ENCODE measurements around the gene PNPLA8. TPM values are rescaled to one million over a fixed set of nuclear protein-coding genes. Genes with fewer than 3 reads are reported as not detected.

PNPLA8 gene
- total and polyA plus RNA-seq, 4 experiments from 2014 or later, result 20.9 to 28.9 (median 28.4) TPM

GRCh38 chr7:108448584-108449505, 77.1 kb downstream of the PNPLA8 start:
- Mint-ChIP-seq H3K27ac (no peak overlapping the region), H3K4me3 (no peak overlapping the region), H3K36me3 (no peaks in the 10 kb centered on the region), H3K9me3 (no peaks in the 10 kb centered on the region), H3K27me3 (peaks cover 23 to 33% of the 10 kb centered on the region in 2 donors), H3K4me1 (no peaks in the 10 kb centered on the region)
- POLR2A ChIA-PET (ENCODE audit: partially characterized antibody), result no interaction called here
- no peak overlapping the region for H3K27ac ChIP-seq (ENCODE audit: low read depth, low read length)
- H3K9me3 ChIP-seq (ENCODE audit: control insufficient read depth in 1 of 2, low read length in 2 of 2), result no peaks in the 10 kb centered on the region
- no peaks in the 10 kb centered on the region for H3K4me1 ChIP-seq (ENCODE audit: insufficient read depth, low read length)
- H3K4me3 ChIP-seq (ENCODE audit: low read length in 2 of 2), result no peak overlapping the region
- intact Hi-C loops (cut with micrococcal nuclease), result no loop called here
- CTCF ChIA-PET (ENCODE audit: partially characterized antibody), result no interaction called here
- DNase-seq, result no peak
- peaks cover 5% of the 10 kb centered on the region for H3K27me3 ChIP-seq (ENCODE audit: insufficient read depth, low read length)
- no peaks in the 10 kb centered on the region for H3K36me3 ChIP-seq (ENCODE audit: insufficient read depth, low read length)

DNA sequence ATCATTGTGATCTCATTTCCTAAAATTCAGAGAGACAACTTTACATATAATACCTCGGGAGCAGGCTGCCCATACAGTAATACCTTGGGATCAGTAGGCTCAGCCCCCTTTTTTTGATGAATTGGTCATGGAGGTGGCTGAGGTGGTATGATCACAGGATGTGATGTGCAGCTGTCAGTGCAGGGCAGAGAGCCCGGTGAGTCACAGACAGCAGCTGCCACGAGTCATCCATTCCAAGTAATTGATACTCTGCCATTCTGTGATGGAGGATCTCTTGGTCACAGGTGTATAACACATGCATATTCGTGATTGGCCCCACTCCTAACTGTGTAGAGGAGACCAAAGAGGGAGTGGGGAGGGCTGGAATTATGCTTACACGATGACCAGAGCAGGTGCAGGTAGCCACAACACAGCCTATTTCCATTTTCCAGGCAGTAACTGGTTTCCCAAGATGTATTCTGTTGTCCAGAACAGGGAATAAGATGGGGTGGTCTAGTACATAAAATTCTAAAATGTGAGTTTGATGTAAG, 83.8 kb downstream of the PNPLA8 start:
- no peaks in the 10 kb centered on the region for H3K36me3 Mint-ChIP-seq
- no peaks in the 10 kb centered on the region for H3K4me1 Mint-ChIP-seq
- Histone ChIP-seq H3K4me3 (ENCODE audit: low read length in 2 of 2) (no peak overlapping the region), H3K4me1 (ENCODE audit: insufficient read depth, low read length) (no peaks in the 10 kb centered on the region), H3K36me3 (ENCODE audit: insufficient read depth, low read length) (no peaks in the 10 kb centered on the region), H3K27ac (ENCODE audit: low read depth, low read length) (no peak overlapping the region), H3K27me3 (ENCODE audit: insufficient read depth, low read length) (no peaks in the 10 kb centered on the region), H3K9me3 (ENCODE audit: control insufficient read depth in 1 of 2, low read length in 2 of 2) (no peaks in the 10 kb centered on the region)
- H3K4me3 Mint-ChIP-seq, result no peak overlapping the region
- H3K9me3 Mint-ChIP-seq, result no peaks in the 10 kb centered on the region
- peaks cover 9 to 10% of the 10 kb centered on the region in 2 donors for H3K27me3 Mint-ChIP-seq
- H3K27ac Mint-ChIP-seq, result no peak overlapping the region
- DNase-seq, result no peak
- intact Hi-C loops (cut with micrococcal nuclease), result no loop called here
- CTCF ChIA-PET (ENCODE audit: partially characterized antibody), result no interaction called here
- POLR2A ChIA-PET (ENCODE audit: partially characterized antibody), result no interaction called here

DNA sequence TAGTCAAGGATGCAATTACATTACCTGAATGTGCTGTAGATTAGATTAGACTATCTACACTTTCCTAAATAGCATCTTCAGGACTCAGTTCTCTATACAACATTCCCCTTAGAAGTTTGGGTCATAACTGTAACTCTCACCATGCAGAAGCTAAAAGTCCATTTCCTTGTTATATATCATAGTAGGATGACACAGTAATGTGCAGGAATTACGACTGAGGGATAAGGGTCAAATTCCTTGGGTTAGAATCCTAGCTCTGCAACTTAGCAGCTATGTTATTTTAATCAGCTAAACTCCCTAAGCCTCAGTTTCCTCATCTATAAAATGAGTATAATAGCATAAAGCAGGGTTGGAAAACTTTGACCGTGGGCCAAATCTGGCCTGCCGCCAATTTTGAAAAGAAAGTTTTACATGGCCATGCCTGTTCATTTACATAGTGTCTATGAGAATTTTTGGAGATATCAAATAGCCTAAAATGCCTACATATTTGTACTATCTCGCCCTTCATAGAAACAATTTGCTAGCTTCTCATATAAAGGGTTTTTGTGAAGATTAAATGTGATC, 84.5 kb downstream of the PNPLA8 start:
- no peak overlapping the region for H3K4me3 Mint-ChIP-seq
- no peaks in the 10 kb centered on the region for H3K36me3 Mint-ChIP-seq
- H3K27ac Mint-ChIP-seq, result no peak overlapping the region
- Histone ChIP-seq H3K27ac (ENCODE audit: low read depth, low read length) (no peak overlapping the region), H3K9me3 (ENCODE audit: control insufficient read depth in 1 of 2, low read length in 2 of 2) (no peaks in the 10 kb centered on the region), H3K4me3 (ENCODE audit: low read length in 2 of 2) (no peak overlapping the region), H3K36me3 (ENCODE audit: insufficient read depth, low read length) (no peaks in the 10 kb centered on the region), H3K27me3 (ENCODE audit: insufficient read depth, low read length) (no peaks in the 10 kb centered on the region), H3K4me1 (ENCODE audit: insufficient read depth, low read length) (no peaks in the 10 kb centered on the region)
- H3K4me1 Mint-ChIP-seq, result no peaks in the 10 kb centered on the region
- CTCF ChIA-PET (ENCODE audit: partially characterized antibody), result no interaction called here
- POLR2A ChIA-PET (ENCODE audit: partially characterized antibody), result no interaction called here
- no peaks in the 10 kb centered on the region for H3K9me3 Mint-ChIP-seq
- no peak for DNase-seq
- peaks cover 9% of the 10 kb centered on the region in 2 donors for H3K27me3 Mint-ChIP-seq
- intact Hi-C loops (cut with micrococcal nuclease), result no loop called here

DNA sequence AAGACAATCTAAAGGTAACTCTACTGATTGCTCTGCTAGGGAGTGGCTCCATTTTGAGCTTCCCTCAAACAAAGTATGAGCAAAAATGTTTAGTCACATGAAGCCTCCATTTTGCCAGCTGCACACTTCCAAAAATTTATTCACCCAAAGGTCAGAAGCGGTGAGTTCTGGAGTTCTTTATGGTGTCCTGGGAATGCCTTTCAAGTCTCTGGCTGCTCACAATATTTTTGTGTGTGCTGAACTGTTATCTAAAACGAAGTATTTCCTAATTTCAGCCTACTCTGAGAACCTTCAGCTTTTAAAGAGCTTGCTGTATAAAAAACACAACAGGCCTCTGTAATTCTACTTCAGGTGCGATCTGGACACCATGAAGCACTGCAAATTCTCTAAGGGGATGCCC, 85.3 kb downstream of the PNPLA8 start:
- no peak for DNase-seq
- H3K27ac Mint-ChIP-seq, result no peak overlapping the region

DNA sequence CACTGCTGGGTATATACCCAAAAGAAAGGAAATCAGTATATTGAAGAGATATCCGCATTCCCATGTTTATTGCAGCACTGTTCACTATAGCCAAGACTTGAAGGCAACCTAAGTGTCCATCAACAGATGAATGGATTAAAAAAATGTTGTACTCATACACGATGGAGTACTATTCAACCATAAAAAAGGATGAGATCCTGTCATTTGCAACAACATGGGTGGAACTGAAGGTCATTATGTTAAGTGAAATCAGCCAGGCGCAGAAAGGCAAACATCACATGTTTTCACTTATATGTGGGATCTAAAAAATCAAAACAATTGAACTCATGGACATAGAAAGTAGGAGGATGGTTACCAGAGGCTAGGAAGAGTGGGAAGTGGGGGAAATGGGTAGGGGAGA, 89.0 kb downstream of the PNPLA8 start:
- ChIA-PET POLR2A (ENCODE audit: partially characterized antibody) (no interaction called here), CTCF (ENCODE audit: partially characterized antibody) (no interaction called here)
- H3K4me1 ChIP-seq (ENCODE audit: insufficient read depth, low read length), result no peaks in the 10 kb centered on the region
- no peaks in the 10 kb centered on the region for H3K27me3 ChIP-seq (ENCODE audit: insufficient read depth, low read length)
- H3K36me3 ChIP-seq (ENCODE audit: insufficient read depth, low read length), result no peaks in the 10 kb centered on the region
- no peak overlapping the region for H3K4me3 ChIP-seq (ENCODE audit: low read length in 2 of 2)
- no peaks in the 10 kb centered on the region for H3K36me3 Mint-ChIP-seq
- peak overlapping the region in 1 of 7 donors; percentile 62 for H3K27ac Mint-ChIP-seq
- intact Hi-C loops (cut with micrococcal nuclease), result no loop called here
- DNase-seq, result no peak
- H3K27ac ChIP-seq (ENCODE audit: low read depth, low read length), result no peak overlapping the region
- H3K9me3 Mint-ChIP-seq, result peaks cover 0 to 6% (median 0%) of the 10 kb centered on the region in 8 donors
- no peaks in the 10 kb centered on the region for H3K9me3 ChIP-seq (ENCODE audit: control insufficient read depth in 1 of 2, low read length in 2 of 2)
- H3K4me1 Mint-ChIP-seq, result no peaks in the 10 kb centered on the region
- peaks cover 11 to 12% of the 10 kb centered on the region in 2 donors for H3K27me3 Mint-ChIP-seq
- H3K4me3 Mint-ChIP-seq, result no peak overlapping the region

More for the DNA sequence above, 85.3 kb downstream of the PNPLA8 start:
- POLR2A ChIA-PET (ENCODE audit: partially characterized antibody), result no interaction called here
- Mint-ChIP-seq H3K4me3 (no peak overlapping the region), H3K36me3 (no peaks in the 10 kb centered on the region), H3K27me3 (peaks cover 3 to 7% of the 10 kb centered on the region in 2 donors), H3K4me1 (no peaks in the 10 kb centered on the region), H3K9me3 (peaks cover 0 to under 1% (median 0%) of the 10 kb centered on the region in 8 donors)
- H3K4me1 ChIP-seq (ENCODE audit: insufficient read depth, low read length), result no peaks in the 10 kb centered on the region
- H3K27ac ChIP-seq (ENCODE audit: low read depth, low read length), result no peak overlapping the region
- no peaks in the 10 kb centered on the region for H3K27me3 ChIP-seq (ENCODE audit: insufficient read depth, low read length)
- H3K36me3 ChIP-seq (ENCODE audit: insufficient read depth, low read length), result no peaks in the 10 kb centered on the region
- no peak overlapping the region for H3K4me3 ChIP-seq (ENCODE audit: low read length in 2 of 2)
- intact Hi-C loops (cut with micrococcal nuclease), result no loop called here
- no peaks in the 10 kb centered on the region for H3K9me3 ChIP-seq (ENCODE audit: control insufficient read depth in 1 of 2, low read length in 2 of 2)
- CTCF ChIA-PET (ENCODE audit: partially characterized antibody), result no interaction called here

- Mint-ChIP-seq H3K27me3 (peaks cover 17 to 20% of the 10 kb centered on the region in 2 donors), H3K4me1 (no peaks in the 10 kb centered on the region), H3K4me3 (no peak overlapping the region), H3K27ac (no peak overlapping the region), H3K9me3 (peaks cover 0 to 6% (median 0%) of the 10 kb centered on the region in 8 donors), H3K36me3 (no peaks in the 10 kb centered on the region)
- CTCF ChIA-PET (ENCODE audit: partially characterized antibody), result no interaction called here
- Histone ChIP-seq H3K27me3 (ENCODE audit: insufficient read depth, low read length) (no peaks in the 10 kb centered on the region), H3K27ac (ENCODE audit: low read depth, low read length) (no peak overlapping the region), H3K36me3 (ENCODE audit: insufficient read depth, low read length) (no peaks in the 10 kb centered on the region), H3K4me3 (ENCODE audit: low read length in 2 of 2) (no peak overlapping the region), H3K4me1 (ENCODE audit: insufficient read depth, low read length) (no peaks in the 10 kb centered on the region), H3K9me3 (ENCODE audit: control insufficient read depth in 1 of 2, low read length in 2 of 2) (no peaks in the 10 kb centered on the region)
- DNase-seq, result no peak
- intact Hi-C loops (cut with micrococcal nuclease), result no loop called here
- POLR2A ChIA-PET (ENCODE audit: partially characterized antibody), result no interaction called here
These were observed 91.9 kb downstream of the PNPLA8 start for GRCh38 chr7:108434010-108434409.

- DNase-seq, result no peak
- Histone ChIP-seq H3K27me3 (ENCODE audit: insufficient read depth, low read length) (no peaks in the 10 kb centered on the region), H3K9me3 (ENCODE audit: control insufficient read depth in 1 of 2, low read length in 2 of 2) (no peaks in the 10 kb centered on the region), H3K36me3 (ENCODE audit: insufficient read depth, low read length) (no peaks in the 10 kb centered on the region), H3K4me1 (ENCODE audit: insufficient read depth, low read length) (no peaks in the 10 kb centered on the region), H3K27ac (ENCODE audit: low read depth, low read length) (no peak overlapping the region), H3K4me3 (ENCODE audit: low read length in 2 of 2) (no peak overlapping the region)
- H3K4me1 Mint-ChIP-seq, result no peaks in the 10 kb centered on the region
- peaks cover 20% of the 10 kb centered on the region in 2 donors for H3K27me3 Mint-ChIP-seq
- H3K27ac Mint-ChIP-seq, result no peak overlapping the region
- H3K4me3 Mint-ChIP-seq, result no peak overlapping the region
- H3K9me3 Mint-ChIP-seq, result peaks cover 0 to 6% (median 0%) of the 10 kb centered on the region in 8 donors
- intact Hi-C loops (cut with micrococcal nuclease), result no loop called here
- ChIA-PET POLR2A (ENCODE audit: partially characterized antibody) (no interaction called here), CTCF (ENCODE audit: partially characterized antibody) (no interaction called here)
- H3K36me3 Mint-ChIP-seq, result no peaks in the 10 kb centered on the region
These were observed 94.8 kb downstream of the PNPLA8 start for GRCh38 chr7:108431099-108431498.

All from CD4-positive, alpha-beta memory T cell (primary cell).